Prostate gland (tissue), 2 donors: ENCODE results near the gene UBA52.
"Not testable (repeated sequence)": the region's sequence is repeated elsewhere in the genome, so short reads cannot be mapped to it uniquely, and the experiment has no call there.

Experiments
- CTCF ChIP-seq, 4 experiments: fragments of 200-600 bp in 2 of 4; fragments of 450-650 bp in 2 of 4; sonication (generic) in 2 of 4; IDR thresholded peaks; 1 replicate in 3 of 4; 2 replicates in 1 of 4; pipeline ENCODE4 v1.5.1; 2016 to 2019; ENCODE audit warnings: antibody characterized with exemption in 4 of 4, mild to moderate bottlenecking in 2 of 4, moderate library complexity in 2 of 4
- POLR2A ChIP-seq: fragments of 450-650 bp; IDR thresholded peaks from one replicate; pipeline ENCODE4 v1.6.1; 2016; ENCODE audit warnings: antibody characterized with exemption, mild to moderate bottlenecking

GRCh38 chr19:18522862-18523440, 48.7 kb upstream of the UBA52 start:
- TF ChIP-seq POLR2A; CTCF (IDR thresholded peaks at IDR 0.05): not testable (repeated sequence)
